ENCODE measurements around the gene FATE1. TPM values are rescaled to one million over a fixed set of nuclear protein-coding genes. Genes with fewer than 3 reads are reported as not detected.
A peak's percentile ranks its signal among the peaks of the same experiment; 100 is the strongest.

FATE1 gene
- total and polyA plus RNA-seq, 10 donors, result 0.06 TPM; not detected in 9

DNA sequence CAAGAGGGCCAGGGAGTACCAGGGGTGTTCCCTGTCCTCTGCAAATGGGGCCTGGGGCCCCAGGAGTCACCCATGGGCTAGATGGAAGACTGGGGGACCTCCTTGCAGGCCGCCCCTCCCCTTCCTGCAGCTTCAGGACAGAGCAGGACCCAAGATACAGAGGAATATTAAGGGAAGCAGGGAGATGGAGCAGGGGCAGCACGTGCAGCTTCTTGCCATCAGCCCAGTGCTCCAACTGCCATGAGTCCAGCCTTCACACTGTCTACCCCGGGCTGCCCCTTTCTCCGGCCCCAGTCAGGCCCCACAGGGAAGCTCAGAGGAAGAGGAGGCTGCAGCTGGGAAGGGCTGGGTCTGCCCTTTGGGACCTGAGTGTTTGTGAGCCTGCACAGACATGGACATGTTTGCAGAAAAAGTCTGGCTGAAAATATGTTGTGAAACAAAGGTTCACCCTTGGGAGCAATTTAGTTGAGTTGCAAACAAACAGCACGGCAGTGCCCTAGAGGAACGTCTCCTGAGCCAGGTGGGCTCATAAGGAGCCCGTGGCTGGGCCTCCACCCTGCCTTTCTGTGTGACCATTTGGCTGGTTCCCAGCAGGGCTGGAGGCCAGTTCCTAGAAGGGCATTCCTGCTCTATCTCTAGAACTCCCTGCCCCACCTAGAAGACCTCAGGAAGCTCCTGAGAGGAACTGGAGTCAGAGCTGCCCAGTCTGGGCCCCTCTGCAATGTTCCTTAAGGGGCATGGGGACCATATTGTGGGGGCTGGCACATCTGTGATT, 8.9 kb downstream of the FATE1 start:
- no peak for DNase-seq
- Histone ChIP-seq H3K4me3 (no peak overlapping the region), H3K9me3 (no peaks in the 10 kb centered on the region), H3K27ac (no peak overlapping the region), H3K27me3 (replicated peaks in 1 of 7) (no peaks in the 10 kb centered on the region), H3K4me1 (no peaks in the 10 kb centered on the region), H3K36me3 (no peaks in the 10 kb centered on the region)
- intact Hi-C loops (cut with DNase I; ENCODE audit: low total_unique reads), result no loop called here
- WGBS, 5 donors, result 44 to 66% (median 53%) methylated on average over 3 to 7 of the region's 7 CpGs
- TF ChIP-seq POLR2AphosphoS5 (IDR thresholded peaks at IDR 0.05) (no peak), POLR2A (IDR thresholded peaks at IDR 0.05) (no peak)
- TF ChIP-seq, protein P1, sequence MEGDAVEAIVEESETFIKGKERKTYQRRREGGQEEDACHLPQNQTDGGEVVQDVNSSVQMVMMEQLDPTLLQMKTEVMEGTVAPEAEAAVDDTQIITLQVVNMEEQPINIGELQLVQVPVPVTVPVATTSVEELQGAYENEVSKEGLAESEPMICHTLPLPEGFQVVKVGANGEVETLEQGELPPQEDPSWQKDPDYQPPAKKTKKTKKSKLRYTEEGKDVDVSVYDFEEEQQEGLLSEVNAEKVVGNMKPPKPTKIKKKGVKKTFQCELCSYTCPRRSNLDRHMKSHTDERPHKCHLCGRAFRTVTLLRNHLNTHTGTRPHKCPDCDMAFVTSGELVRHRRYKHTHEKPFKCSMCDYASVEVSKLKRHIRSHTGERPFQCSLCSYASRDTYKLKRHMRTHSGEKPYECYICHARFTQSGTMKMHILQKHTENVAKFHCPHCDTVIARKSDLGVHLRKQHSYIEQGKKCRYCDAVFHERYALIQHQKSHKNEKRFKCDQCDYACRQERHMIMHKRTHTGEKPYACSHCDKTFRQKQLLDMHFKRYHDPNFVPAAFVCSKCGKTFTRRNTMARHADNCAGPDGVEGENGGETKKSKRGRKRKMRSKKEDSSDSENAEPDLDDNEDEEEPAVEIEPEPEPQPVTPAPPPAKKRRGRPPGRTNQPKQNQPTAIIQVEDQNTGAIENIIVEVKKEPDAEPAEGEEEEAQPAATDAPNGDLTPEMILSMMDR (IDR thresholded peaks at IDR 0.05 in 8 of 11, conservative IDR thresholded peaks at IDR 0.05 in 3 of 11), result no peak

DNA sequence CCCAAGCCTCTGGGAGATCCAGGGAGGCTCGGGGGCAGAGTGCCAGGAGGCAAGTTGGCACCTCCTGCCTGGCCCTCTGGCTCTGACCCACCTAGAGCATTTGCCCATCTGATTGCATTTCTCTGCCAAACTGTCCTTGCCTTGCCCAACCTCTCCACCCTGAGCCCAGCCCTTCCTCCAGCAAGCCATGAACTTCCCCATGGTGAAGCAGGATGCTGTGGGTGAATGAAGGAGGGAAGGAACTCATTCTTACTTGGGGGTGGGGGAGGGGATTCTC, 9.4 kb downstream of the FATE1 start:
- 29 to 82% (median 48%) methylated on average over 1 of the region's 1 CpG; no CpG with 5 or more reads in 1 of the 5 donors for WGBS, 5 donors
- Histone ChIP-seq H3K36me3 (no peaks in the 10 kb centered on the region), H3K27me3 (replicated peaks in 1 of 7) (no peaks in the 10 kb centered on the region), H3K9me3 (no peaks in the 10 kb centered on the region), H3K27ac (no peak overlapping the region), H3K4me3 (no peak overlapping the region), H3K4me1 (no peaks in the 10 kb centered on the region)
- intact Hi-C loops (cut with DNase I; ENCODE audit: low total_unique reads), result no loop called here
- TF ChIP-seq POLR2AphosphoS5 (IDR thresholded peaks at IDR 0.05) (no peak), POLR2A (IDR thresholded peaks at IDR 0.05) (no peak)
- TF ChIP-seq, protein P1 (IDR thresholded peaks at IDR 0.05 in 8 of 11, conservative IDR thresholded peaks at IDR 0.05 in 3 of 11), result no peak
- DNase-seq, result peak; percentile 47

DNA sequence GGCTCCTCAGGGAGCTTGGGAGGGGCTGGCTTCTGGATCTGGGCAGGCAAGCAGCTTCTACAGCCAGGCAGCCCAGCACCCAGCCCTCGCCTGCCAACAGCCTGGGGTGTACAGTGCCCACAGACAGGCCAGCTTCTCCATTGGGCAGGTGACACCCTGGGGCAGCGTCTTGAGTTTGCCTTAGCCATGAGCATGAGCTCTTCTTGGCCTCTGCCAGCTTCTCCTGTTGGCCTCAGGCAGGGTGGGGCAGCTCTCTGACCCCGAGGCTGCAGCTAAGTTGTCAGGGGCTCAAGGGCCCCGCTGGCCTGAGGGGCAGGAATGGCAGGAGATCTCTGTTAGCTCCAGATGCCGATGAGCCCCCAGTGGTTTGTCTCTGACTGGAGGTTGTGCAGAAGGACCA, 10.9 kb downstream of the FATE1 start:
- no peaks in the 10 kb centered on the region for H3K27me3 ChIP-seq (replicated peaks in 1 of 7)
- no peaks in the 10 kb centered on the region for H3K4me1 ChIP-seq
- intact Hi-C loops (cut with DNase I; ENCODE audit: low total_unique reads), result no loop called here
- no peaks in the 10 kb centered on the region for H3K9me3 ChIP-seq
- no peak overlapping the region for H3K4me3 ChIP-seq
- DNase-seq, result no peak
- 63 to 92% (median 77%) methylated on average over 3 to 5 of the region's 5 CpGs; no CpG with 5 or more reads in 1 of the 5 donors for WGBS, 5 donors
- H3K27ac ChIP-seq, result no peak overlapping the region
- H3K36me3 ChIP-seq, result no peaks in the 10 kb centered on the region
- TF ChIP-seq POLR2AphosphoS5 (IDR thresholded peaks at IDR 0.05) (no peak), POLR2A (IDR thresholded peaks at IDR 0.05) (no peak)
- TF ChIP-seq, protein P1 (IDR thresholded peaks at IDR 0.05 in 8 of 11, conservative IDR thresholded peaks at IDR 0.05 in 3 of 11), result no peak

DNA sequence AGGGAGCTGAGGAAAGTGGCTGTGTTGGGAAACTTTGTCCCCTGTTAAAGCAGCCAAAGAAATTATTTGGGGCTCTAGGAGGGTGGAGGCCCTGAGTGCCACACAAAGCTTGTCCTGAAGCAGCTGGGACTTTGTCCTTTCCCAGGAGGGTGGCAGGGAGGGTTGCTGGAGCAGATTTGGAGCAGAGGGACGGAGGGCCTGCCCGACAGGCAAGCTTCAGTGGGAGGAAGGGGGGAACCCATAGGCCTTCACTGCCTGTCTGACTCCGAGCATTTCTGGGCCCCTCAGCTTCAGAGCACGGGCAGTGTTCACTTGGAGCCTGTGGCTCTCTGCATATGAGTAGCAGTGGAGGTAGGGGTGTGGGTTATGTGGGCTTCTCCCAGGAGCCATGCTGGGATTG, 11.5 kb downstream of the FATE1 start:
- no peak overlapping the region for H3K4me3 ChIP-seq
- intact Hi-C loops (cut with DNase I; ENCODE audit: low total_unique reads), result no loop called here
- H3K4me1 ChIP-seq, result no peaks in the 10 kb centered on the region
- no peaks in the 10 kb centered on the region for H3K9me3 ChIP-seq
- 71 to 92% (median 84%) methylated on average over 4 of the region's 4 CpGs for WGBS, 5 donors
- DNase-seq, result no peak
- H3K27me3 ChIP-seq (replicated peaks in 1 of 7), result peaks cover 0 to 4% (median 0%) of the 10 kb centered on the region in 7 donors
- H3K36me3 ChIP-seq, result no peaks in the 10 kb centered on the region
- TF ChIP-seq POLR2AphosphoS5 (IDR thresholded peaks at IDR 0.05) (no peak), POLR2A (IDR thresholded peaks at IDR 0.05) (no peak)
- TF ChIP-seq, protein P1 (IDR thresholded peaks at IDR 0.05 in 8 of 11, conservative IDR thresholded peaks at IDR 0.05 in 3 of 11), result no peak
- no peak overlapping the region for H3K27ac ChIP-seq

All from spleen (tissue), 11 donors.